ENCODE data around the gene CAMK2N2.
A peak's percentile ranks its signal among the peaks of the same experiment; 100 is the strongest.

The CAMK2N2 gene

DNA sequence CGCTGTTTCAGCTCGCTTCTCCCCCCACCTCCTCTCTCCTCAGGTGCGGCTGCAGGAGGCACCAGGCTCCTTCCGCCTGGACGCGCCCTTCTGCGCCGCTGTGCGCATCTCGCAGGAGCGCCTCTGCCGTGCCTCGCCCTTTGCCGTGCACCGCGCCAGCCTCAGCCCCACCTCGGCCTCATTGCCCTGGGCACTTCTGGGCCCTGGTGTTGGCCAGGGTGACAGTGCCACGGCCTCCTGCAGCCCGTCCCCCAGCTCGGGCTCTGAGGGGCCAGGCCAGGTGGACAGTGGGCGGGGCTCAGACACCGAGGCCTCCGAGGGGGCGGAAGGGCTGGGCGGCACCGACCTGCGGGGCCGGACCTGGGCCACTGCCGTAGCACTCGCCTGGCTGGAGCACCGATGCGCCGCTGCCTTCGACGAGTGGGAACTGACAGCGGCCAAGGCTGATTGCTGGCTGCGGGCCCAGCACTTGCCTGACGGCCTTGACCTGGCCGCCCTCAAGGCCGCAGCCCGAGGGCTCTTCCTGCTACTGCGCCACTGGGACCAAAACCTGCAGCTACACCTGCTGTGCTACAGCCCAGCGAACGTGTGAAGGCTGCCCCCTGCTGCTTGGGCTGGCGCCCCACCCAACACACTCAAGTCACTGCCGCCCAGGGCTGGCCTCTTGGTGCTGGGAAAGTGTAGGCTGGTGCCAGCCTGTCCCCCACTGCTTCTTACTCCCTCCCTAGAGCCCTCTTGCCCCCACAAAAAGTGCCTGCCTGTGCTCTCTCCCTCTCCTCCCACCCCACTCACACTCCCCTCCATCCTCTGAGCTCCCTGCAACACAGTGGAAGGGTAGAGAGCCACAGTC is 19.7 kb downstream of the CAMK2N2 start:
- H3K27ac ChIP-seq: peak overlapping the region; percentile 64
- TF ChIP-seq, protein P1, sequence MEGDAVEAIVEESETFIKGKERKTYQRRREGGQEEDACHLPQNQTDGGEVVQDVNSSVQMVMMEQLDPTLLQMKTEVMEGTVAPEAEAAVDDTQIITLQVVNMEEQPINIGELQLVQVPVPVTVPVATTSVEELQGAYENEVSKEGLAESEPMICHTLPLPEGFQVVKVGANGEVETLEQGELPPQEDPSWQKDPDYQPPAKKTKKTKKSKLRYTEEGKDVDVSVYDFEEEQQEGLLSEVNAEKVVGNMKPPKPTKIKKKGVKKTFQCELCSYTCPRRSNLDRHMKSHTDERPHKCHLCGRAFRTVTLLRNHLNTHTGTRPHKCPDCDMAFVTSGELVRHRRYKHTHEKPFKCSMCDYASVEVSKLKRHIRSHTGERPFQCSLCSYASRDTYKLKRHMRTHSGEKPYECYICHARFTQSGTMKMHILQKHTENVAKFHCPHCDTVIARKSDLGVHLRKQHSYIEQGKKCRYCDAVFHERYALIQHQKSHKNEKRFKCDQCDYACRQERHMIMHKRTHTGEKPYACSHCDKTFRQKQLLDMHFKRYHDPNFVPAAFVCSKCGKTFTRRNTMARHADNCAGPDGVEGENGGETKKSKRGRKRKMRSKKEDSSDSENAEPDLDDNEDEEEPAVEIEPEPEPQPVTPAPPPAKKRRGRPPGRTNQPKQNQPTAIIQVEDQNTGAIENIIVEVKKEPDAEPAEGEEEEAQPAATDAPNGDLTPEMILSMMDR (conservative IDR thresholded peaks at IDR 0.05): peak; percentile 83

DNA sequence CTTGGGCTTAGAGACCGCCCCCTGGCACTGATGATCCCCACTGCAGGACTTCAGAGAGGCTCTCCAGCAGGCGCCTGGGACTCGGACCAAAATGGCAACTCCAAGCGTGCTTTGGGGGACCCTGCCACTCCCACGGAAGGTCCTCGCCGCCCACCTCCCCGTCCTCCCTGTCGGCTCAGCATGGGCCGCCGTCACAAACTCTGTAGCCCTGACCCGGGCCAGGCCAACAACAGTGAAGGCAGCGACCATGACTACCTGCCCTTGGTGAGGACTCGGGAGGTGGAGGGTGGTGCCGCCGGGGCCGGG is 20.3 kb downstream of the CAMK2N2 start:
- TF ChIP-seq, protein P1 (conservative IDR thresholded peaks at IDR 0.05): no peak
- peak overlapping the region; percentile 64 for H3K27ac ChIP-seq

DNA sequence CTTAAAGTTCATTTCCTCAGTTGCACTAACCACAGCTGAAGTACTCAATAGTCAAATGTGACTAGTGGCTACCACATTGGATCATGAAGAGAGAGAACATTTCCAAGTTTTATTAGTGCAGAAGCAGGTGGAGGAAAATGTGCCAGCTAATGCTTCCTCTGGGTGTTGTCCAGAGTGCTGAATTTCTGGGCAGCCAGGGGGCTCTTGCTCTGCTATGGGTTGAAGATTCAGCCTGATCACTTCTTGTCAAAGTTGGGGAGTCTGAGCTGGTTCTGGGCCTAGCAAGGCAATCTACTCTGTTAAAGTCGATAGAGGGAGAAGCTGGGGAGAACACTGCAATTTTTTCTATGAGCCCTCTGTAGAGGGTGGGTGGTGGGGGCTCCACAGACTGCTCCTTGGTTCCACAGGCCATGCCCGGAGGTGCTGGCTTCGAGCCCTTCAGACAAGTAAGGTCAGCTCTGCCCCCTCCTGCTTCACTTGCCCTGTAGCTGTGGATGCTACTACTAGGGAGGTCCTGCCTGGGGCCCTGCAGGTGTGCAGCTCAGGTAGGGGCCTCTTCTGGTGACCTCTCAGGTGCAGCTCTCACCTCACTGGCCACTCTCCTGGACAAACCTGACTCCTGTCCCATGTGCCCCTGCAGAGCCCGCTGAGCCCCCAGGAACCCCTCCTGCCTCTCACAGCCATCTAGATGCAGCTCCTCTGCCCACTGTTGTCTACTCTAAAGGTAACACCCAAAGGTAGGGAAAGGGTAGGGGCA is 20.8 kb downstream of the CAMK2N2 start:
- TF ChIP-seq, protein P1 (conservative IDR thresholded peaks at IDR 0.05): no peak
- H3K27ac ChIP-seq: peak overlapping the region; percentile 64

DNA sequence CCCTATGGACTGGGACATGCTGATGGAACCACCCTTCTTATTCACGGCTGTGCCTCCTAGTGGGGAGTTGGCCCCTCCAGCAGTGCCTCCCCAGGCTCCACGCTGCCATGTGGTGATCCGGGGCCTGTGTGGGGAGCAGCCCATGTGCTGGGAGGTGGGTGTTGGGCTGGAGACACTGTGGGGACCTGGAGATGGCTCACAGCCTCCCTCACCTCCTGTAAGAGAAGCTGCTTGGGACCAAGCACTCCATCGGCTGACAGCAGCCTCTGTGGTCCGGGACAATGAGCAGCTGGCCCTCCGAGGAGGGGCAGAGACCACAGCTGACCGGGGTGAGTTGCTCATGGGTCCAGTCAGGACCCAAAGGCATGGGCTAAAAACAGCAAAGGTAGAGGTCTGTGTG is 21.6 kb downstream of the CAMK2N2 start:
- H3K27ac ChIP-seq: no peak overlapping the region
- TF ChIP-seq, protein P1 (conservative IDR thresholded peaks at IDR 0.05): no peak

DNA sequence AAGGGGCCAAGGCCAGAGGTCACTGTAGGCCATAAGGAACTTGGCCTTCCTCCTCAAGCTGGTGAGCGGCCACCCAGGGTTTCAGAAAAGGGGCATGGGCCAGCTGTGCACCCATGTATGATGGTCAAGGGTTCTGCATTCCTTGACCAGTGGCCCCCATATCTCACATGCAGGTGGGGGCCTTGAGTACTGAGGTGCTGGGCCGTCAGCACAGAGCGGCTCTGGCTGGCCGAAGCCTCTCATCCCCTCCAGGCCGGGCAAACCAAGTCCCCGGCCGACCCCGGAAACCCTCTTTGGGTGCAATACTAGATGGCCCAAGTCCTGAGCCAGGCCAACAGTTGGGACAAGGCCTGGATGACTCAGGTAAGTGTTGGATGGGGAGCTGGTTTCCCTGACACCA is 22.1 kb downstream of the CAMK2N2 start:
- TF ChIP-seq, protein P1 (conservative IDR thresholded peaks at IDR 0.05): no peak
- no peak overlapping the region for H3K27ac ChIP-seq

DNA sequence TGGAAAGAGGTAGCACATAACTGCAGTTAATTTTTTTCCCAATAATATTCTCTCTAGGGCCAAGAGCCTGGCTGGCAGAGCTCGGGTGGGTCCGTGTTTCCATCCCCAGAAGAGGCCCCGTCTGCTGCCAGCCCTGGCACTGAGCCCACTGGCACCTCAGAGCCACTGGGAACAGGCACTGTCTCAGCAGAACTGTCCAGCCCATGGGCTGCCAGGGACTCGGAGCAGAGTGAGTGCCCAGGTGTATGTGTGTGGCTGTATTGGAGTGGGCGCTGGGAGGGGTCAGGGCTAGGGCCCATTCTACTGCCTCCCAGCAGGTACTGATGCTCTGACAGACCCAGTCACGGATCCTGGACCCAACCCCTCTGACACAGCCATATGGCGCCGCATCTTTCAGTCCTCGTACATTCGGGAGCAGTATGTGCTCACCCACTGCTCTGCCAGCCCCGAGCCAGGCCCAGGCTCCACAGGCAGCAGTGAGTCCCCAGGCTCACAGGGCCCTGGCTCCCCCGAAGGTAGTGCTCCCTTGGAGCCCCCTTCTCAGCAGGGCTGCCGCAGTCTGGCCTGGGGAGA is 23.0 kb downstream of the CAMK2N2 start:
- H3K27ac ChIP-seq: no peak overlapping the region
- TF ChIP-seq, protein P1 (conservative IDR thresholded peaks at IDR 0.05): no peak

DNA sequence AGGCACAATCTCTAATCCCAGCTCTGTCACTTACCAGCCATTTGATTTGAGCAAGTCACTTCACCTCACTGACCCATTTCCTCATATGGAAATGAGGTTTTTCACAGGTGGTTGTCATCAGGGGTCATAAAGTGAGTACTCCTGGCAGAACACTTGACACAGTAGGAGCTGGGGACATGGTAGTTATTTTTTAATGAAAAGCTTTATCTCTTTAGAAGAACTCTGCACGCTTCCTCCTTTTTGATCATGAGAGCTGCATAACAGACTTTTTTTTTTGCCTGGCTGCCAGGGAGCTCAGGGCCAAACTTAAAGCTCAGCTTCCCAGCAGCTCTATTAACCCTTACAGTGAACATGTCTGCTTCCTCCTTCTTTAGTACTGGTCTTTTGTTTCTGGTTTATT is 23.5 kb downstream of the CAMK2N2 start:
- TF ChIP-seq, protein P1 (conservative IDR thresholded peaks at IDR 0.05): no peak
- no peak overlapping the region for H3K27ac ChIP-seq

All from VCaP (cell line).